HG02970 (cell line): ENCODE measurements around the gene NTM.
A peak's percentile ranks its signal among the peaks of the same experiment; 100 is the strongest.
"Not testable (repeated sequence)": the region's sequence is repeated elsewhere in the genome, so short reads cannot be mapped to it uniquely, and the experiment has no call there.

ENCODE experiments used
- ATAC-seq: cut with Tn5 transposase; IDR thresholded peaks from one replicate; pipeline ENCODE4 v1.9.1; 2021; ENCODE audit warnings: mild to moderate bottlenecking, moderate library complexity, moderate number of reproducible peaks; ENCODE audit not compliant: unreplicated experiment, low FRiP score

The NTM gene

DNA sequence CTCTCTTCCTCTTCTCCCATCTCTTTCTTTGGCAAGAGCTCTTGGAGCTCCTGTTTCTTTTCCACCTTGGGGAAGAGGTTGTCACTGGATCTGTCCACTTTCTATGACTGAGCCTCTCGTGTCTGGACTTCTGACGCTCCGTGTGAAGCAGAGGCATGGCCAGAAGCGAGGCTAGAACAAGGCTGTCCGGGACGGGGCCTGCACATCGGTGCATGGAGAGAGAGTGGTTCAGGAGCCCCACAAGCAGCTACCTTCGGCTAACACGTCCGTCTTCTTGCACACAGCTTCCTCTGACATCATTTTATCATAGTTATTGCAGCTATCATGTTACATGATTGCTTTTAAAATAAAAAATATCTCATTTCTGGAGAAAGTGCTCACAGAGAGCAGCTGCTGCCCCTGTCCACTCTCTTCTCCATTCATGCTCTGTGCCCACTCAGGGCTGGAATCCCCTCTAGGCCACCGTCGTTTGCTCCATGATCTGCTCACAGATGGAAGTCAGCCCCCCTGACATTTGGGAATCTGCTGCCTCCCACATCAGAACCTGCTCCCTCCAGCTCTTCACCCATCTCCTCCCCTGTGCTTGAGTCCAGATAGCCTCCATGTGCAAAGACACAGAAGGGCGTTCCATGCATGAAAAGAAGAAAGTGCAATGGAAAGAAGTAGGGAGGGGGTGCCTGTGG, 308.4 kb downstream of the NTM start:
- no peak for ATAC-seq

DNA sequence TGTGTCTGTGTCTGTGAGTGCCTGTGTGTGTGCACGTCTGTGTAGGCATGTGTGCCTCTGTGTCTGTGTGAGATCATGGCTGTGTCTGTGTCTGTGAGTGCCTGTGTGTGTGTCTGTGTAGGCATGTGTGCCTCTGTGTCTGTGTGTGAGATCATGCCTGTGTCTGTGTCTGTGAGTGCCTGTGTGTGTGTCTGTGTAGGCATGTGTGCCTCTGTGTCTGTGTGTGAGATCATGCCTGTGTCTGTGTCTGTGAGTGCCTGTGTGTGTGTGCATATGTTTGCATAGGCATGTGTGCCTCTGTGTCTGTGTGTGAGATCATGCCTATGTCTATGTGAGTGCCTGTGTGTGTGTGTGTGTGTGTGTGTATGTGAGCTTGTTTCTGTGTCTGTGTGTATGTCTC, 310.0 kb downstream of the NTM start:
- ATAC-seq, result not testable (repeated sequence)

DNA sequence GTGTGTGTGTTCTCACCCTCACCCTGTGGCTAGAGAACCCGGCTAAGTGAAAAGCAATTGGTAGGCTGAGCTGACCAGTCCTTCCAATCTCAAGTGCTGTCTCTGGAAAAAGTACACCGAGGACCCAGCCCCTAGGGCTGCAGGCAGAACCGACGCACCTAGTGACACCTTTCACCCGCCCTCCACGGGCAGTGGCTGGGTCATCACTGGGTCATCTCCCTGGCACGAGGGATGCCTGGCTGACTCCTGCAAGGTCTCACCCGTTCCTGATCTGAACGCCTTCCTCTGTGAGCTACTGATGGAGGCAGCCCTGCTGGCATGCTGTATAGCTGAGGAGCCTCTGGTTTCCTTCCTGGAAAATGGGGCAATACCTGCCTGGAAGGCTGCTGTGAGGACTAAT, 311.5 kb downstream of the NTM start:
- ATAC-seq, result no peak

DNA sequence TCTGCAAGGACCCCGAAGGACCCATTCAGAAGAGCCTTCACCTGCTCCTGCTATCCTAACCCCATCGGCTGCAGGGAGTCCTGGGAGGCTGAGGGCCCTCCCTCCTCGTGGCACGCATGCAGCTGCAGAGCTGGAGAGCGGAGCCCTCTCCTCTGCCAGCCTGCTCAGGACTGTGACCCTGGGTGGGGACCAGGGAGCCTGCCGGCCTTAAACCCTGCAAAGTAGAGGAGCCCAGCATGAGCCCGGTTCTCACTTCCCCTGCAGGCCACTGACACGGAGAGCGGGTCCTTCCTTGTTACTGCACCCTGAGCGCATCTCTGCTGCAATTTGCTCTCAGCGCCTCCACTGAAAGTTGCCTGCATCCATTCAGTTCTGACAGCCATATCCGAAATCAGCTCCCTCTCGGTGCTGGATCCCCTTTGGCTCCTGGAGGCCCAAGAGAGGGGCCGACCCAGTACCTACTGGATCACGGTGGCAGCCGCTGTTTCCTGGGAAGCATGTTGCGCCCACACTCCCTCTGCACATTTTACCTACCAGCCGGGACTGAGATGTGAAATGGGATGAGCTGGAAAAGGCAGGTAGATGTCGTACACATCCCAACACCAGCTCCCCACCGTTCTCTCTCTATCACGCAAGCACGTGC, 312.1 kb downstream of the NTM start:
- no peak for ATAC-seq

GRCh38 chr11:131683131-131683530, 312.7 kb downstream of the NTM start:
- no peak for ATAC-seq

- no peak for ATAC-seq
These were observed 313.3 kb downstream of the NTM start for GRCh38 chr11:131683666-131684065.

DNA sequence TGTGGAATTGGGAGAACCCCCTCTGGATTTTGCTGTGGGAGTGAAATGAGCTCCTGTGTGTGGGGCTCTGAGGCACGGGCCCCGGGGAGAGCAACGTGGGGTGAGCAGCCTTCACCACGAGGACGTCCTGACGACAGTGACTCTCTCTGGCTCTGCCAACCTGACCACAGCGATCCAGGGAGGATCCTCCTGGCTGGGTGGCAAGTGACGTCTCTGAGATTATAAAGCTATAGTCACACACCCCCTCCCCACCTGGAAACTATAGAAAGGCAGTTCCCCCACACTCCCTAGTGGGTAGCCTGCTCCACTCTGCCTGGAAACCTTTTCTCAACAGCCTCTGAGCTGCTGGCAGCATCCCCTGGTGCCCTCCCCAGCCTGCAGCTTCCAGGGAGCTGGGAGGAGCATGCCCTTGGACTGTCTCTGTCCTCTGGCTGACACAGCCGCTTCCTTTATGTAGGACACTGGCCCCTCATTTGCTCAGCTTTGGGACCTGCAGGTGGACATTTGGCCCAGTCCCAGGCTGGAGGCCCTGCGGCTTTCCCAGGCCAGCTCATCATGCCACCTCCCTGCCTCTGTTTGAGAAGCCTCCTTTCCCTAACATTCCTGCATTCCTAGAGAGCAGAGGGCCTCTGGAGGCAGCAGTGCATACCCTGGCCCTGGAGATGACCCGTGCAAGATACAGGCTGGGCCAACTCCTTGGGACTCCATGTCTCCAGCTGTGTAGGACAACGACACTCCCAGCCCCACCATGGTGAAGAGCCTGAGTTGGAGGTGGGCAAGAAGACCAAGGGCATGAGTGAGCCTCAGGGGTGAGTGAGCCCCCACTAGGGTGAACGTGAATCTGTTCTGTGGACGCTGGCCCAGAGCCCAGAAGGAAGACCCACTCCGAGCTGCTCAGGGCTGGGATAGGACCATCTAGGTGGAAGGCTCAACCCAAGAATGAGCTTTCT, 314.0 kb downstream of the NTM start:
- ATAC-seq, result no peak

GRCh38 chr11:131685206-131685605, 314.8 kb downstream of the NTM start:
- ATAC-seq, result no peak

- no peak for ATAC-seq
These were observed 315.5 kb downstream of the NTM start for GRCh38 chr11:131685906-131686305.

DNA sequence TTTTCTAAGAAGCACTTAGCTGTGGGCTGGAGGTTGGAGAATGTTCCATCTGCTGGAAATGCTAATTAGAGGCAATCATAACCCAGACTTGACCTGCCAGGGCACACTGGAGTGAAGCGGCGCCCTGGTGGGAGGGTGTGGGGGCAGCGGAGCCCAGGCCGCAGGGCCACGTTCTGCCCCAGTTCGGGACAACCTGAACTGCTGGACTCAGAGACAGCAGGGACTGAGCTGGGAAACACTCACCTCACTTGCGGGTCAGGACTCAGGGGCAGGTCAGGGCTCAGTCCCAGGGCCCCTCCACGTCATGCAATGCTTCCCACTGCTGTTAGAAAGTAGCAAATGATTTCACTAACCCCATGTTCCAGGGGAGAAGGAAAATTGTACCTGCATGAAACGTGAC, 316.4 kb downstream of the NTM start:
- no peak for ATAC-seq

- ATAC-seq, result no peak
These were observed 317.1 kb downstream of the NTM start for GRCh38 chr11:131687291-131688047.

DNA sequence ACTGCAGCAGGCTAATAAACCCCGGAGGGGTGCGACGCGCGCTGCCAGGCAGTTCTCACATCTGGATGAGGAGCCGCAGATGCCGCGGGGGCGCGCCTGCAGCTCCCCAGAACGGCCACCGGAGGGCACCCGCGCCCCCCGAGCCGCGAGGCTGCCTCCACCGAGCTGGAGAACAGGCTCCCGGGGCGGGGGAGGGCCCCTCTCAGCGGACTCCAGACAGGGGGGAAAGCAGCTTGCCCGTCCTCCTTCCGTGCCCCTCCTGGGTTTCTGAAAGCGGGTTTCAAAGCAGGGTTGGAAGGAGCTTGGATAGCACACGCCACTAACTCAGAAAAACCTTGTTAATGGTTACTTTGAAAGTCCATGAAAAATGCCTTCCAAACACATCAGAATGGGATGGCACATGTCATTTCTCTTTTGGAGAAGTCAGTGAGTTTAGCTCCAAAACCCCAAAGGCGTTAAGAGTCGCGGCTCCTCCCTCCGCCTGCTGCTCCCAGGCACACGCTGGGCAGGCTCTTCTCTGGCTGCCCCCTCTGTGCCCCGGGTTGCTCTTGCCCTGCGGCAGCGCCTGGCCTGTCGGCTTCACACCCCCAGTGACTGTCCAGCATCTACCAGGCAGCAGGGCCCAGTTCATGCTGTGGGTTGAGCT, 317.8 kb downstream of the NTM start:
- ATAC-seq, result no peak

DNA sequence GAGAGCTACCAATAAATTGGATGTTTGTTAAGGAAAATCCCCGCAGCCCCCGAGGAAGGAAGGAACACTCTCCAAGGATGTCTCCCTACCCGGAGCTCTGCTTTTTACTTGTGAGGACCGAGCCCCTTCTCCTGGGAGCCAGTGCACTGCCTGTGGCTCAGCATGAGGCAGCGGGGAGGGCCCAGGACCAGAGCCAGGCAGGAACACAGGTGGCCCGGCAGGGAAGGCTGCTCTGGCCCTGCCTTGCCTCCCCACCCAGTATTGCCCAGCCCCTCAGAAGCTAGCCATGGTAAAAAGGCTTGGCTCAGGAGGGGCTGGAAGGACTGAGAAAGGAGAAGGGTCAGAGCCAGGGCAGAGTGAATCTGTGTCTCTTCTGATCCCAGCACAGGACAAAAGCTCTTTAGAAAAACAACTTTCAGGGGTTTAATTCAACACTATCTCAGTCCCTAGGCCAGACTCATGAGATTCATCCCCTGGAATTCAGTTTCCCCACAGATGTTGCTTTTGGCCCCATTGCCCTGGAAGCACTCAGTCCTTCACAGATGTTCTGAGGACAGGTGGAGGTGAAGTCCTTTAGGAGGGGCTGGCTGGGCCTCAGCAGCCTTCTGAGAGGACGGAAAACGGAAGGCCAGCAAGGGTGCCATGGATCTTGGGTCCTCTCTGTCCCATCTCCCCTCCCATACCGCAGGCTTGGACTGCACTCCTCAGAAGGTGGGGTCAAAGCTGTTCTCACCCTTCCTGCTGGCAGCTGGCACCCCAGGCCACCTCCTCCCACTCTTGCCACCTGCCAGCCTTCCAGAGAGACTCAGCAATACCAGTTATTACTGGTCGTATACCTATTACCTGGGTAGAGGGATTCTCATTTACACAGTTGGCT, 318.9 kb downstream of the NTM start:
- ATAC-seq, result no peak

DNA sequence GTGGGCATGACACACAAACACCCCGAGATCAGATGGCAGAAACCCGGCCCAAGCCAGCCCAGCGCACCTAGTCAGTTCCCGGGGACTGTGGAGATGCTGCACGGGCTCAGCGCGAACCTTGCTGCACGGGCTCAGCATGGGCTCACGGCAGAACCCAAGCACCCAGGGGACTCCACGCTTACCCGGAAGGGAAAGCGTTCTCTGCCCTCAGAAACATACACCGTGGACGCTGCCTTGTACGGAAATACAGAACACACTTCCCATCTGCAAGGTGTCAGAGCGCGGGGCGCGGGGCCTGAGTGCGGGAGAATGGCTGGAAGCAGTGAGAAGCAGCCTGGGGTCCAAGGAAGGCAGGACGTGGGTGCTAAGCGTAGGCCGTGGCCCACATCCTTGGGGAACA, 319.9 kb downstream of the NTM start:
- no peak for ATAC-seq

GRCh38 chr11:131690776-131691175, 320.4 kb downstream of the NTM start:
- ATAC-seq, result no peak

GRCh38 chr11:131691181-131692041, 321.0 kb downstream of the NTM start:
- peak; percentile 45 for ATAC-seq

DNA sequence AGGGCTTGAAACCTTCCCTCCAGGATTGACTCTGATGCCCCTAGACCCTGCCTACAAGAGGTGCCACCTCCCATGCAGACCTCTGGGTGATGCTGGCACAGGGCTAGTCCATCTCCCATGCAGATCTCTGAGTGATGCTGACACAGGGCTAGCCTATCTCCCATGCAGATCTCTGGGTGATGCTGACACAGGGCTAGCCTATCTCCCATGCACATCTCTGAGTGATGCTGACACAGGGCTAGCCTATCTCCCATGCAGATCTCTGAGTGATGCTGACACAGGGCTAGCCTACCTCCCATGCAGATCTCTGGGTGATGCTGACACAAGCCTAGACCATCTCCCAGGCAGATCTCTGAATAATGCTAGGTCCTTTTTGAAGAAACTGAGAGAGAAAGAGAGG, 321.7 kb downstream of the NTM start:
- ATAC-seq, result no peak

GRCh38 chr11:131692961-131693360, 322.5 kb downstream of the NTM start:
- no peak for ATAC-seq
